ENCODE data around the gene NOS1AP.
"Not testable (repeated sequence)": the region's sequence is repeated elsewhere in the genome, so short reads cannot be mapped to it uniquely, and the experiment has no call there.

Gene NOS1AP

DNA sequence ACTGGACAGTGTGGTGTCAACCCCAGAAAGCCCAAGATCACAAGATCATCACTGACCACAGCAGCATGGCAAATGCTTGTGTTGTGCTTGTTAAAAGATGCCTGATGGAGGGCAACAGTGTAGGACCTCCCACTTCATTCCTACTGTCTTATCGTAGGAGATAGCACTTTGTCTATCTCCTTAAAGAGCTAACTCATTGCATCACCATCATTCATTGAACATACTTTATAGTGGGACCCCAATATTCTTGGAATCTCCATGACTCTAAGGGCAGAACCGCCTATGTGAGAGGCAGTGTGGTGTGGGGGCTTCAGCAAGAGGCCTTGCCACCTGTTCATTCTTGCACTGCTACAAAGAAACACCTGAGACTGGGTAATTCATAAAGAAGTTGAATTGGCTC, 347.4 kb downstream of the NOS1AP start:
- TF ChIP-seq, protein P1, sequence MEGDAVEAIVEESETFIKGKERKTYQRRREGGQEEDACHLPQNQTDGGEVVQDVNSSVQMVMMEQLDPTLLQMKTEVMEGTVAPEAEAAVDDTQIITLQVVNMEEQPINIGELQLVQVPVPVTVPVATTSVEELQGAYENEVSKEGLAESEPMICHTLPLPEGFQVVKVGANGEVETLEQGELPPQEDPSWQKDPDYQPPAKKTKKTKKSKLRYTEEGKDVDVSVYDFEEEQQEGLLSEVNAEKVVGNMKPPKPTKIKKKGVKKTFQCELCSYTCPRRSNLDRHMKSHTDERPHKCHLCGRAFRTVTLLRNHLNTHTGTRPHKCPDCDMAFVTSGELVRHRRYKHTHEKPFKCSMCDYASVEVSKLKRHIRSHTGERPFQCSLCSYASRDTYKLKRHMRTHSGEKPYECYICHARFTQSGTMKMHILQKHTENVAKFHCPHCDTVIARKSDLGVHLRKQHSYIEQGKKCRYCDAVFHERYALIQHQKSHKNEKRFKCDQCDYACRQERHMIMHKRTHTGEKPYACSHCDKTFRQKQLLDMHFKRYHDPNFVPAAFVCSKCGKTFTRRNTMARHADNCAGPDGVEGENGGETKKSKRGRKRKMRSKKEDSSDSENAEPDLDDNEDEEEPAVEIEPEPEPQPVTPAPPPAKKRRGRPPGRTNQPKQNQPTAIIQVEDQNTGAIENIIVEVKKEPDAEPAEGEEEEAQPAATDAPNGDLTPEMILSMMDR (IDR thresholded peaks at IDR 0.05) = no peak
- H3K27ac ChIP-seq = no peak overlapping the region
- H3K4me3 ChIP-seq = no peak overlapping the region
- DNase-seq (ENCODE audit: low spot score) = no peak

DNA sequence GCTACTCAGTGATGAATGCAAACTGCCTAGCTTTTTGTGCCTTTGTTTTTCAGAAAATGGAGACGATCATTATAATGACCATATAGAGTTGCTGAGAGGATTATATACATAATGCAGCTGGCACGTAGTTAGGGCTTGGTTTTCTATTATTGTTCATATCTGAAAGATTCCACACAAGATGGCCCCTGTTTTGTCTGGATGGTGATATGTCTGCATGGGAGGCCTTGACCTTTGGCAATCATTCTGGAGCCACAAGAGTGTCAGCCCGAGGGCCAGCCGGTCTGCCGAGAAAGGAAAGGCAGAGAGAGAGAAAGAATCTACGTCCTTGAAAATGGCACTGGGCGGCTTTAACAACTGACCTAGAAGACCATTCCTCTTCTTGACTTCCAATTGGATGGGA, 348.2 kb downstream of the NOS1AP start:
- no peak overlapping the region for H3K4me3 ChIP-seq
- H3K27ac ChIP-seq = no peak overlapping the region
- TF ChIP-seq, protein P1 (IDR thresholded peaks at IDR 0.05) = no peak
- no peak for DNase-seq (ENCODE audit: low spot score)

DNA sequence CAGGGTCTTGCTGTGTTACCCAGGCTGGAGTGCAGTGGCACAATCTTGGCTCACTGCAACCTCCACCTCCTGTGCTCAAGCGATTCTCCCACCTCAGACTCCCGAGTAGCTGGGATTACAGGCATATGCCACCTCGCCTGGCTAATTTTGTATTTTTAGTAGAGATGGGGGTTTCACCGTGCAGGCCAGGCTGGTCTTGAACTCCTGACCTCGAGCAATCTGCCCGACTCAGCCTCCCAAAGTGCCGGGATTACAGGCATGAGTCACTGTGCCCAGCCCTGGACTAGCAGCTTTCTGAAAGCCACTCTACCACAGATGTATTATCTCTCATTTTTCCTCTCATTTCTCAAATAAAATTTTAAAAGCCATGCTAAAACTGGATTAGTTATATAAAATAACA, 349.1 kb downstream of the NOS1AP start:
- DNase-seq (ENCODE audit: low spot score); H3K4me3 ChIP-seq; H3K27ac ChIP-seq: not testable (repeated sequence)

DNA sequence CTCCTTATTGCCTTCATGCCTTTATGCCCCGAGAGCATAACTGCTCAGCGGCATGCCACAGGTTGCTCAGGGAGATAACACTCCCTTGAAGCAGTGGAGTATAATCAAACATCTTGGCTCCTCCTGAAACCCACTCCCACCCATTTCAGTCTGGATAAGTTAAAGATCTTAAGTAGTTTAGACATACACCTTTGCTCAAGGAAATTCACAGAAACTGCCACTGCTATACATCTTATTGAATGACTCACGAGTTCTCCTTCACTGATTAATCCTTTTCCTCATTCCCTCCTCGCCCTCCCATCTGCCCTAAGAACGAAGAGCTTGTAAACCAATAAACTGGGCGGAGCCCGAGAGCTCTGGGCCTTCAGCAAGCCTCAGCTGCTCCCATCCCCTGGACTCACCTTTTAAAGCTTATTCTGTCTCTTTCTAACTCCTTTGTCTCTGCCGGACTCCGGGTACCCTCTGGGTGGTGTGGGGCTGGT, 350.0 kb downstream of the NOS1AP start:
- DNase-seq (ENCODE audit: low spot score); H3K27ac ChIP-seq: not testable (repeated sequence)

More for the DNA sequence above, 350.0 kb downstream of the NOS1AP start:
- not testable (repeated sequence) for H3K4me3 ChIP-seq

All from coronary artery (tissue), 2 donors.